Natural killer cell (primary cell): ENCODE data around the gene KSR2. TPM values are rescaled to one million over a fixed set of nuclear protein-coding genes. Genes with fewer than 3 reads are reported as not detected.

Experiments used
- ATAC-seq, 3 donors: fragments of 150-1000 bp in 2 of 3; fragments of 200-7000 bp in 1 of 3; cut with Tn5 transposase; 1 replicate in 1 of 3; 2 replicates in 2 of 3; pipeline ENCODE4 v1.10.0; 2021; ENCODE audit warnings: mild to moderate bottlenecking in 2 of 3, moderate library complexity in 2 of 3
- DNase-seq, 2 donors: peaks; one replicate each; pipeline versions ENCODE4 v3.0.0 to v3.0.0-alpha.2; 2013 to 2021; ENCODE audit warnings: mixed read lengths in 1 of 2
- H3K27ac ChIP-seq: one replicate; pipeline ENCODE4 v1.5.1; 2013; ENCODE audit warnings: mild to moderate bottlenecking, low read length
- H3K27me3 ChIP-seq: one replicate; pipeline ENCODE4 v1.6.1; 2013; ENCODE audit warnings: low read length; ENCODE audit not compliant: control insufficient read depth, insufficient read depth
- H3K36me3 ChIP-seq: one replicate; pipeline ENCODE4 v1.6.1; 2013; ENCODE audit warnings: low read length; ENCODE audit not compliant: control insufficient read depth, insufficient read depth
- H3K4me1 ChIP-seq: one replicate; pipeline ENCODE4 v1.6.1; 2013; ENCODE audit warnings: low read length; ENCODE audit not compliant: control insufficient read depth, insufficient read depth
- H3K4me3 ChIP-seq: one replicate; pipeline ENCODE4 v1.5.1; 2013; ENCODE audit warnings: low read length
- H3K9me3 ChIP-seq: one replicate; pipeline ENCODE4 v1.6.1; 2013; ENCODE audit warnings: low read length; ENCODE audit not compliant: control insufficient read depth, insufficient read depth
- H3K27ac Mint-ChIP-seq, 2 donors: one replicate each; pipeline ENCODE4 v1.8.0; 2022; ENCODE audit warnings: mild to moderate bottlenecking in 2 of 2, mixed read lengths in 2 of 2, moderate library complexity in 1 of 2
- H3K27me3 Mint-ChIP-seq, 2 donors: one replicate each; pipeline ENCODE4 v1.8.0; 2022; ENCODE audit warnings: low read depth in 2 of 2, mixed read lengths in 2 of 2
- H3K36me3 Mint-ChIP-seq: one replicate; pipeline ENCODE4 v1.8.0; 2022; ENCODE audit warnings: mixed read lengths
- H3K4me1 Mint-ChIP-seq, 2 donors: one replicate each; pipeline ENCODE4 v1.8.0; 2022; ENCODE audit warnings: mixed read lengths in 2 of 2
- H3K4me3 Mint-ChIP-seq: one replicate; pipeline ENCODE4 v1.8.0; 2022; ENCODE audit warnings: mild to moderate bottlenecking, moderate library complexity, mixed read lengths
- H3K9me3 Mint-ChIP-seq, 2 donors: one replicate each; pipeline ENCODE4 v1.8.0; 2022; ENCODE audit warnings: mixed read lengths in 2 of 2
- CTCF ChIP-seq: fragments of 200-600 bp; IDR thresholded peaks from one replicate; pipeline ENCODE4 v1.8.0; 2022; ENCODE audit warnings: antibody characterized with exemption
- WGBS: methylation state at CpG from one replicate; pipeline ENCODE4 v1.1.7; 2013; ENCODE audit warnings: missing lambda C conversion rate; ENCODE audit not compliant: insufficient coverage; 5-methylcytosine and 5-hydroxymethylcytosine counted together
- intact Hi-C: fragments of 100-400 bp; cut with micrococcal nuclease; formaldehyde crosslinking; loops from one replicate; pipeline ENCODE4 v1.14.2; 2022
- total RNA-seq, 4 donors: library from RNA; stranded (reverse); fragments of 120-200 nt in 1 of 4; gene quantifications; one replicate each; pipeline versions ENCODE4 v1.2.3 to v1.2.4, GENCODE V29; 2013 to 2022

The KSR2 gene
- total RNA-seq, 3 donors from 2014 or later (not counting 1 experiment from before 2014, with no cell fraction given), result not detected

GRCh38 chr12:117994551-117995438 is 26.0 kb upstream of the KSR2 start:
- DNase-seq, result no peak
- WGBS, result 85% methylated on average over 3 of the region's 3 CpGs

GRCh38 chr12:117986705-117987469 is 18.1 kb upstream of the KSR2 start:
- Histone ChIP-seq H3K9me3 (no peaks in the 10 kb centered on the region), H3K27me3 (no peaks in the 10 kb centered on the region), H3K4me3 (no peak overlapping the region), H3K36me3 (no peaks in the 10 kb centered on the region), H3K27ac (no peak overlapping the region), H3K4me1 (no peaks in the 10 kb centered on the region)
- Mint-ChIP-seq H3K27me3 (peaks cover 2 to 6% of the 10 kb centered on the region in 2 donors), H3K36me3 (no peaks in the 10 kb centered on the region), H3K9me3 (no peaks in the 10 kb centered on the region), H3K4me3 (no peak overlapping the region), H3K4me1 (no peaks in the 10 kb centered on the region), H3K27ac (no peak overlapping the region)
- ATAC-seq, result no peak
- 85% methylated on average over 4 of the region's 4 CpGs for WGBS
- intact Hi-C loops, result no loop called here
- TF ChIP-seq CTCF, result no peak
- no peak for DNase-seq

More at GRCh38 chr12:117994551-117995438, 26.0 kb upstream of the KSR2 start:
- ATAC-seq, result no peak
- Histone ChIP-seq H3K4me1 (no peaks in the 10 kb centered on the region), H3K4me3 (no peak overlapping the region), H3K27ac (no peak overlapping the region), H3K9me3 (no peaks in the 10 kb centered on the region), H3K36me3 (no peaks in the 10 kb centered on the region), H3K27me3 (no peaks in the 10 kb centered on the region)
- H3K4me3 Mint-ChIP-seq, result no peak overlapping the region
- H3K9me3 Mint-ChIP-seq, result no peaks in the 10 kb centered on the region
- peaks cover 6 to 12% of the 10 kb centered on the region in 2 donors for H3K27me3 Mint-ChIP-seq
- intact Hi-C loops, result no loop called here
- no peak for TF ChIP-seq CTCF
- H3K36me3 Mint-ChIP-seq, result no peaks in the 10 kb centered on the region
- no peak overlapping the region for H3K27ac Mint-ChIP-seq
- no peaks in the 10 kb centered on the region for H3K4me1 Mint-ChIP-seq

- TF ChIP-seq CTCF, result no peak
- H3K27me3 ChIP-seq, result no peaks in the 10 kb centered on the region
- no peaks in the 10 kb centered on the region for H3K36me3 Mint-ChIP-seq
- no peak overlapping the region for H3K4me3 ChIP-seq
- H3K9me3 ChIP-seq, result no peaks in the 10 kb centered on the region
- H3K36me3 ChIP-seq, result no peaks in the 10 kb centered on the region
- H3K27ac ChIP-seq, result no peak overlapping the region
- H3K4me1 Mint-ChIP-seq, result no peaks in the 10 kb centered on the region
- no peak for ATAC-seq
- intact Hi-C loops, result no loop called here
- no peaks in the 10 kb centered on the region for H3K4me1 ChIP-seq
- peaks cover 0 to 5% of the 10 kb centered on the region in 2 donors for H3K27me3 Mint-ChIP-seq
- 79% methylated on average over 2 of the region's 2 CpGs for WGBS
- H3K4me3 Mint-ChIP-seq, result no peak overlapping the region
- no peak overlapping the region for H3K27ac Mint-ChIP-seq
- H3K9me3 Mint-ChIP-seq, result no peaks in the 10 kb centered on the region
- no peak for DNase-seq
Measured at GRCh38 chr12:117985182-117985581, 16.4 kb upstream of the KSR2 start.
